ENCODE measurements around the gene LAT. TPM values are rescaled to one million over a fixed set of nuclear protein-coding genes. Genes with fewer than 3 reads are reported as not detected.

LAT gene
- polyA plus RNA-seq, 1 donor: 13.2 TPM

DNA sequence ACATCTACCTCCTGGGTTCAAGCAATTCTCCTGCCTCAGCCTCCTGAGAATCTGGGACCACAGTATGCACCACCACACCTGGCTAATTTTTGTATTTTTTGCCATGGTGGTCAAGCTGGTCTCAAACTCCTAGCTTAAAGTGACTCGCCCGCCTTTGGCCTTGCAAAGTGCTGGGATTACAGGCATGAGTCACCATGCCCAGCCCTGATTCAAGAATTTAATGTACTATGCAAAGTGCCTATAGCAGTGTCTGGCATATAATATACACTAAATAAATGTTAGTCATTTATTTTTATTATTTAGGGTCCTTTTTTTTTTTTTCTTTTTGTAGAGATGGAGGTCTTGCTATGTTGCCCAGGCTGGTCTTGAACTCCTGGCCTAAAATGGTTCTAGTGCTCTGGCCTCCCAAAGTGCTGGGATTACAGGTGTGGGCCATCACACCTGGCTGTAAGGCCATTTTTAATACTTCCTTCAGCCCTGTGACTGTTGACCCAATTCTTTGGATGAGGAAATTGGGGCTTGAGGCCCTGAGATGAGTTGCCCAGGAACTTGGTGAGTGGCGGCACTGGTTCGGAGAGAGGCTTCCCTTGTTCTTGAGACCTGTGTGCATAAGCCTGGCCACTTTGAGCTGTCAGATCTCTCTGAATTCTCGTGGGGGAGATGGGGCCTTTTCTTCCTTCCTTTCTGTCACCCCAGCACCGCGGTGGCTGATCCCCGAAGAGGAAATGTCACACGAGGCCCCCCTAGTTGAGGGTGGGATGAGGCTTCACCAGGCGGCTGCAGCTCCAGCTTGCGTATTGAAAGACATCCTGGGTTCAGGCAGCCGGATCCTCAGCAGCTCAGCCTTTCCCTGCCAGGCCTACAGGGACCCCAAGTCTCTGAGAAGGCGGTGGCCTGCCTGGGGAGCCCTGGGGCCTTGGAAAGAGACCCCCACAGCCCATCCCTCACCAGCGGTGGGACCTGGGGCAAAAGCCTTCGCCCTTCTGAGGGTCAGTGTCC is 38.7 kb downstream of the LAT start:
- Histone ChIP-seq H3K27me3 (ENCODE audit: control insufficient read depth, insufficient read depth, low read length) (no peaks in the 10 kb centered on the region), H3K4me1 (ENCODE audit: control insufficient read depth, insufficient read depth, low read length) (no peaks in the 10 kb centered on the region), H3K36me3 (ENCODE audit: control insufficient read depth, insufficient read depth, low read length) (no peaks in the 10 kb centered on the region), H3K27ac (ENCODE audit: low read length) (no peak overlapping the region), H3K4me3 (ENCODE audit: low read length) (no peak overlapping the region), H3K9me3 (ENCODE audit: control insufficient read depth, low read depth, low read length) (no peaks in the 10 kb centered on the region)
- no peak for DNase-seq
- WGBS (ENCODE audit: insufficient coverage, low lambda C conversion rate): no CpG with 5 or more reads among the region's 15 CpGs

- Histone ChIP-seq H3K9me3 (ENCODE audit: control insufficient read depth, low read depth, low read length) (no peaks in the 10 kb centered on the region), H3K36me3 (ENCODE audit: control insufficient read depth, insufficient read depth, low read length) (no peaks in the 10 kb centered on the region), H3K4me3 (ENCODE audit: low read length) (no peak overlapping the region), H3K4me1 (ENCODE audit: control insufficient read depth, insufficient read depth, low read length) (no peaks in the 10 kb centered on the region), H3K27ac (ENCODE audit: low read length) (no peak overlapping the region), H3K27me3 (ENCODE audit: control insufficient read depth, insufficient read depth, low read length) (no peaks in the 10 kb centered on the region)
- no peak for DNase-seq
- no CpG with 5 or more reads among the region's 5 CpGs for WGBS (ENCODE audit: insufficient coverage, low lambda C conversion rate)
Measured at GRCh38 chr16:29024278-29024677, 39.4 kb downstream of the LAT start.

GRCh38 chr16:29025218-29025617 is 40.4 kb downstream of the LAT start:
- no peaks in the 10 kb centered on the region for H3K27me3 ChIP-seq (ENCODE audit: control insufficient read depth, insufficient read depth, low read length)
- H3K36me3 ChIP-seq (ENCODE audit: control insufficient read depth, insufficient read depth, low read length): no peaks in the 10 kb centered on the region
- no peak overlapping the region for H3K27ac ChIP-seq (ENCODE audit: low read length)
- no peak overlapping the region for H3K4me3 ChIP-seq (ENCODE audit: low read length)
- DNase-seq: no peak
- no peaks in the 10 kb centered on the region for H3K4me1 ChIP-seq (ENCODE audit: control insufficient read depth, insufficient read depth, low read length)
- H3K9me3 ChIP-seq (ENCODE audit: control insufficient read depth, low read depth, low read length): no peaks in the 10 kb centered on the region
- 14% methylated on average over 2 of the region's 5 CpGs for WGBS (ENCODE audit: insufficient coverage, low lambda C conversion rate)

- Histone ChIP-seq H3K9me3 (ENCODE audit: control insufficient read depth, low read depth, low read length) (no peaks in the 10 kb centered on the region), H3K27me3 (ENCODE audit: control insufficient read depth, insufficient read depth, low read length) (no peaks in the 10 kb centered on the region), H3K4me1 (ENCODE audit: control insufficient read depth, insufficient read depth, low read length) (no peaks in the 10 kb centered on the region), H3K27ac (ENCODE audit: low read length) (no peak overlapping the region), H3K4me3 (ENCODE audit: low read length) (no peak overlapping the region), H3K36me3 (ENCODE audit: control insufficient read depth, insufficient read depth, low read length) (no peaks in the 10 kb centered on the region)
- no peak for DNase-seq
- WGBS (ENCODE audit: insufficient coverage, low lambda C conversion rate): no CpG with 5 or more reads among the region's 4 CpGs
Measured at GRCh38 chr16:29025735-29026134, 40.9 kb downstream of the LAT start.

GRCh38 chr16:29028457-29029167 is 43.8 kb downstream of the LAT start:
- no CpG with 5 or more reads among the region's 7 CpGs for WGBS (ENCODE audit: insufficient coverage, low lambda C conversion rate)
- H3K36me3 ChIP-seq (ENCODE audit: control insufficient read depth, insufficient read depth, low read length): no peaks in the 10 kb centered on the region
- no peaks in the 10 kb centered on the region for H3K4me1 ChIP-seq (ENCODE audit: control insufficient read depth, insufficient read depth, low read length)
- no peaks in the 10 kb centered on the region for H3K9me3 ChIP-seq (ENCODE audit: control insufficient read depth, low read depth, low read length)
- H3K4me3 ChIP-seq (ENCODE audit: low read length): no peak overlapping the region
- H3K27ac ChIP-seq (ENCODE audit: low read length): no peak overlapping the region
- H3K27me3 ChIP-seq (ENCODE audit: control insufficient read depth, insufficient read depth, low read length): no peaks in the 10 kb centered on the region
- DNase-seq: no peak

- no peak overlapping the region for H3K27ac ChIP-seq (ENCODE audit: low read length)
- H3K36me3 ChIP-seq (ENCODE audit: control insufficient read depth, insufficient read depth, low read length): no peaks in the 10 kb centered on the region
- no peaks in the 10 kb centered on the region for H3K9me3 ChIP-seq (ENCODE audit: control insufficient read depth, low read depth, low read length)
- no peak overlapping the region for H3K4me3 ChIP-seq (ENCODE audit: low read length)
- DNase-seq: no peak
- no CpG with 5 or more reads among the region's 16 CpGs for WGBS (ENCODE audit: insufficient coverage, low lambda C conversion rate)
- H3K27me3 ChIP-seq (ENCODE audit: control insufficient read depth, insufficient read depth, low read length): no peaks in the 10 kb centered on the region
- no peaks in the 10 kb centered on the region for H3K4me1 ChIP-seq (ENCODE audit: control insufficient read depth, insufficient read depth, low read length)
Measured at GRCh38 chr16:29029168-29029994, 44.5 kb downstream of the LAT start.

GRCh38 chr16:29030086-29030840 is 45.4 kb downstream of the LAT start:
- Histone ChIP-seq H3K4me1 (ENCODE audit: control insufficient read depth, insufficient read depth, low read length) (no peaks in the 10 kb centered on the region), H3K27me3 (ENCODE audit: control insufficient read depth, insufficient read depth, low read length) (no peaks in the 10 kb centered on the region), H3K9me3 (ENCODE audit: control insufficient read depth, low read depth, low read length) (no peaks in the 10 kb centered on the region), H3K27ac (ENCODE audit: low read length) (no peak overlapping the region), H3K4me3 (ENCODE audit: low read length) (no peak overlapping the region), H3K36me3 (ENCODE audit: control insufficient read depth, insufficient read depth, low read length) (no peaks in the 10 kb centered on the region)
- no peak for DNase-seq
- WGBS (ENCODE audit: insufficient coverage, low lambda C conversion rate): 100% methylated on average over 1 of the region's 8 CpGs

Other genes starting within 250 kb of the LAT start
- gene NPIPB9, start 233.3 kb upstream of the LAT start, polyA plus RNA-seq: 4.4 TPM
- gene ATXN2L, start 162.1 kb upstream of the LAT start, polyA plus RNA-seq: 130 TPM
- gene TUFM, start 138.7 kb upstream of the LAT start, polyA plus RNA-seq: 157 TPM
- gene SH2B1, start 121.2 kb upstream of the LAT start, polyA plus RNA-seq: 81.0 TPM
- gene ATP2A1, start 106.6 kb upstream of the LAT start, polyA plus RNA-seq: 4.1 TPM
- gene RABEP2, start 59.8 kb upstream of the LAT start, polyA plus RNA-seq: 30.6 TPM
- 1.0 TPM for gene CD19, start 53.1 kb upstream of the LAT start, polyA plus RNA-seq
- 58.8 TPM for gene NFATC2IP, start 34.1 kb upstream of the LAT start, polyA plus RNA-seq
- gene SPNS1, start 10.3 kb upstream of the LAT start, polyA plus RNA-seq: 62.8 TPM

Measured in large intestine (tissue), 3 donors.